Neural cell (in vitro differentiated cells): ENCODE measurements around the gene RADIL.

Experiments used
- EP300 ChIP-seq: fragments of 450-650 bp; conservative IDR thresholded peaks from 2 replicates; pipeline ENCODE4 v1.6.1; 2014; ENCODE audit warnings: antibody characterized with exemption, mild to moderate bottlenecking, moderate library complexity; ENCODE audit not compliant: poor library complexity, severe bottlenecking
- POLR2AphosphoS5 ChIP-seq: IDR thresholded peaks from 2 replicates; pipeline ENCODE4 v1.6.1; 2012
- TF ChIP-seq, protein P1 (sequence below): IDR thresholded peaks from 2 replicates; pipeline ENCODE4 v1.6.1; 2012; ENCODE audit warnings: borderline replicate concordance
- TF ChIP-seq, protein P2 (sequence below): fragments of 450-650 bp; IDR thresholded peaks from 2 replicates; pipeline ENCODE4 v1.5.1; 2014; ENCODE audit warnings: antibody characterized with exemption, mild to moderate bottlenecking, moderate library complexity; ENCODE audit not compliant: poor library complexity, severe bottlenecking

DNA sequence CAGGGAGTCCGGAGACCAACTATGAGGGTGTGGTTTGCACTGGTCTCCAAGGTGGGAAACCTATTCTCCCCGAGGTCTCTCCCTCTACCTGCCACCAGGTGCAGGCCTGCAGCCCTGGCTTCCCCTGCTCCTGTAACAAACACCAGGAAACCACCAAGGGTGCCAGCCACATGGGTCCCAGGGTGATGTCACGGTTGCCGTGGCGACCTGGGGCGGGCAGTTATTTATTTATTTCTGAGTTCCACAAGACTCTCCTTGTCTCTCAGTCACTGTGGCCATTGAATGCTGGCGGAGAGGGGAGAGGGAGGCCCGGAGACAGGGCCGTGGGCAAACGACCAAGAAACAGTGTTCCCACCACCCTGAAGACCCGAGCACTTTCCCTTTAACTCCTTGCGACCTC lies 48.4 kb upstream of the RADIL start:
- TF ChIP-seq EP300 (no peak), POLR2AphosphoS5 (no peak)
- TF ChIP-seq, protein P1, sequence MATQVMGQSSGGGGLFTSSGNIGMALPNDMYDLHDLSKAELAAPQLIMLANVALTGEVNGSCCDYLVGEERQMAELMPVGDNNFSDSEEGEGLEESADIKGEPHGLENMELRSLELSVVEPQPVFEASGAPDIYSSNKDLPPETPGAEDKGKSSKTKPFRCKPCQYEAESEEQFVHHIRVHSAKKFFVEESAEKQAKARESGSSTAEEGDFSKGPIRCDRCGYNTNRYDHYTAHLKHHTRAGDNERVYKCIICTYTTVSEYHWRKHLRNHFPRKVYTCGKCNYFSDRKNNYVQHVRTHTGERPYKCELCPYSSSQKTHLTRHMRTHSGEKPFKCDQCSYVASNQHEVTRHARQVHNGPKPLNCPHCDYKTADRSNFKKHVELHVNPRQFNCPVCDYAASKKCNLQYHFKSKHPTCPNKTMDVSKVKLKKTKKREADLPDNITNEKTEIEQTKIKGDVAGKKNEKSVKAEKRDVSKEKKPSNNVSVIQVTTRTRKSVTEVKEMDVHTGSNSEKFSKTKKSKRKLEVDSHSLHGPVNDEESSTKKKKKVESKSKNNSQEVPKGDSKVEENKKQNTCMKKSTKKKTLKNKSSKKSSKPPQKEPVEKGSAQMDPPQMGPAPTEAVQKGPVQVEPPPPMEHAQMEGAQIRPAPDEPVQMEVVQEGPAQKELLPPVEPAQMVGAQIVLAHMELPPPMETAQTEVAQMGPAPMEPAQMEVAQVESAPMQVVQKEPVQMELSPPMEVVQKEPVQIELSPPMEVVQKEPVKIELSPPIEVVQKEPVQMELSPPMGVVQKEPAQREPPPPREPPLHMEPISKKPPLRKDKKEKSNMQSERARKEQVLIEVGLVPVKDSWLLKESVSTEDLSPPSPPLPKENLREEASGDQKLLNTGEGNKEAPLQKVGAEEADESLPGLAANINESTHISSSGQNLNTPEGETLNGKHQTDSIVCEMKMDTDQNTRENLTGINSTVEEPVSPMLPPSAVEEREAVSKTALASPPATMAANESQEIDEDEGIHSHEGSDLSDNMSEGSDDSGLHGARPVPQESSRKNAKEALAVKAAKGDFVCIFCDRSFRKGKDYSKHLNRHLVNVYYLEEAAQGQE: no peak
- TF ChIP-seq, protein P2, sequence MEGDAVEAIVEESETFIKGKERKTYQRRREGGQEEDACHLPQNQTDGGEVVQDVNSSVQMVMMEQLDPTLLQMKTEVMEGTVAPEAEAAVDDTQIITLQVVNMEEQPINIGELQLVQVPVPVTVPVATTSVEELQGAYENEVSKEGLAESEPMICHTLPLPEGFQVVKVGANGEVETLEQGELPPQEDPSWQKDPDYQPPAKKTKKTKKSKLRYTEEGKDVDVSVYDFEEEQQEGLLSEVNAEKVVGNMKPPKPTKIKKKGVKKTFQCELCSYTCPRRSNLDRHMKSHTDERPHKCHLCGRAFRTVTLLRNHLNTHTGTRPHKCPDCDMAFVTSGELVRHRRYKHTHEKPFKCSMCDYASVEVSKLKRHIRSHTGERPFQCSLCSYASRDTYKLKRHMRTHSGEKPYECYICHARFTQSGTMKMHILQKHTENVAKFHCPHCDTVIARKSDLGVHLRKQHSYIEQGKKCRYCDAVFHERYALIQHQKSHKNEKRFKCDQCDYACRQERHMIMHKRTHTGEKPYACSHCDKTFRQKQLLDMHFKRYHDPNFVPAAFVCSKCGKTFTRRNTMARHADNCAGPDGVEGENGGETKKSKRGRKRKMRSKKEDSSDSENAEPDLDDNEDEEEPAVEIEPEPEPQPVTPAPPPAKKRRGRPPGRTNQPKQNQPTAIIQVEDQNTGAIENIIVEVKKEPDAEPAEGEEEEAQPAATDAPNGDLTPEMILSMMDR: no peak
